GM12873 (cell line): Measurements from ENCODE around the gene LRSAM1.

Experiments
- CTCF ChIP-seq: IDR thresholded peaks from 2 replicates; pipeline ENCODE4 v1.5.1; 2012; ENCODE audit warnings: low read depth, mild to moderate bottlenecking, moderate library complexity, low read length, control low read depth; ENCODE audit not compliant: insufficient read depth; ENCODE audit errors: missing control alignments

The LRSAM1 gene

GRCh38 chr9:127450830-127451607 is at the start of gene LRSAM1, which contains the start of gene RPL12:
Gene LRSAM1 (plus strand): TSS chr9:127451510. CDS start chr9:127454528, 3,018 bp downstream.
Gene RPL12 (minus strand): TSS chr9:127451406. CDS start chr9:127451317, 89 bp downstream.
- TF ChIP-seq CTCF: peak; percentile 20

GRCh38 chr9:127402401-127403090 is 48.8 kb upstream of the LRSAM1 start:
- no peak for TF ChIP-seq CTCF

GRCh38 chr9:127403507-127404192 is 47.7 kb upstream of the LRSAM1 start:
- no peak for TF ChIP-seq CTCF

- no peak for TF ChIP-seq CTCF
These were observed 46.7 kb upstream of the LRSAM1 start for GRCh38 chr9:127404631-127405030.

GRCh38 chr9:127405344-127406125 is 45.8 kb upstream of the LRSAM1 start:
- no peak for TF ChIP-seq CTCF

- TF ChIP-seq CTCF: no peak
These were observed 44.4 kb upstream of the LRSAM1 start for GRCh38 chr9:127406799-127407491.
